Measurements from ENCODE around the gene PLA2G1B. TPM values are rescaled to one million over a fixed set of nuclear protein-coding genes. Genes with fewer than 3 reads are reported as not detected.
A peak's percentile ranks its signal among the peaks of the same experiment; 100 is the strongest.
"Not testable (repeated sequence)": the region's sequence is repeated elsewhere in the genome, so short reads cannot be mapped to it uniquely, and the experiment has no call there.

Gene PLA2G1B
- polyA plus RNA-seq, 4 donors = 0.33 to 0.59 (median 0.46) TPM; not detected in 1

DNA sequence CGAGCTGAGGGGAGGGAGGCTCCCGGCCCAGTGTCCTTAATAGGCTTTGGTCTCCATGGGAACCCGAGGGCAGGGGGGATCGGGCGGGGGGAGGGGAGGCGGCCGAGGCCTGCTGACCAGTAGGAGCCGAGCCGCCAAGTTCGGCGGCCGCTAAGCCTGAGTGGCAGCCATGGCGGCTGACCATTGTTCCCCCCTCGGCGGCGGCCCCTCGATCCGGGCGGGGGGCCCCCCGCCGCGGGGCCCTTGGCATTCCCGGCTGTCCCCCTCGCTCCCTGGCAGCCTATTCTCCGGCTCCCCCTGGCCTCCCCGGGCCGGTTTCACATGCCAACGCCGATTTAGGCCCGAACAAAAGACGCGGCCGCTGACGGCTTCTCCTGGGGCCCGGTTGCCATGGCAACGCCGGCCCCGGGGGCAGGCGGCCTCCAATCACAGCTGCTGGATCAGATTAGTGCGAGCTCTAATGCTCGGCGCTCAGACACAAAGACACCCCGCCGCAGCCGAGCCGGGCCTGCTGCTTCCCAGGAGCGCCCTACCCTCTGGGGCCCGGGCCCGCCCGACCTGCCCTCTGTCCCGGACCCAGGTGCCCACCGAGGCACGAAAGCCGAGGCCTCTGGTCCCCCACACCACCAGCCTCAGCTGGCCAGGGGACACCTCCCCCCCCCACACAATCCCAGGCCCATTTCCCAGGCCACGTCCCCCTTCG lies 34.1 kb upstream of the PLA2G1B start:
- peak; percentile 50 to 84 (median 79) for DNase-seq (ENCODE audit: low read depth in 4 of 4, low spot score in 3 of 4)

DNA sequence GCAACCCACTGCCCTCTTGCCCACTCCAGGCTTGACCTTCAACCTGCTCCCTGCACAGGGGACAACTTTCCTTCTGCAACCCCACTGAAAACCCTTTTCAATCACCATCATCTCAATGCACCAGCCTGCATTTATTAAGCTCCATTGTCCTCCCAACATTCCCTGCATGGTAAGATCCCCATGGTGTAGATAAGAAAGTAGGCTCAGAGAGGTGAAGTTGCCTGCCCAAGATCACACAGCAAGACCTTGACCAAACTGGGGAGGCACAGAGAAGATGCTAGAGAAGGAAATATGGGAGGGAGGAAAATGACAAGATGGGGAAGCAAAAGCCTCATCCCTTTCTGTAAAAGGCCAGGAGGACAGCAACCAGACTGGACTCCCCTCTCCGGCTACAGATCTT lies 31.5 kb upstream of the PLA2G1B start:
- DNase-seq (ENCODE audit: low read depth in 4 of 4, low spot score in 3 of 4) = no peak

- no peak for DNase-seq (ENCODE audit: low read depth in 4 of 4, low spot score in 3 of 4)
Measured at GRCh38 chr12:120358412-120359100, 31.0 kb upstream of the PLA2G1B start.

- no peak for DNase-seq (ENCODE audit: low read depth in 4 of 4, low spot score in 3 of 4)
Measured at GRCh38 chr12:120357104-120357503, 29.5 kb upstream of the PLA2G1B start.

GRCh38 chr12:120356567-120357030 lies 29.0 kb upstream of the PLA2G1B start:
- no peak for DNase-seq (ENCODE audit: low read depth in 4 of 4, low spot score in 3 of 4)

GRCh38 chr12:120353556-120354317 lies 26.2 kb upstream of the PLA2G1B start:
- no peak for DNase-seq (ENCODE audit: low read depth in 4 of 4, low spot score in 3 of 4)

- no peak for DNase-seq (ENCODE audit: low read depth in 4 of 4, low spot score in 3 of 4)
Measured at GRCh38 chr12:120353136-120353535, 25.6 kb upstream of the PLA2G1B start.

DNA sequence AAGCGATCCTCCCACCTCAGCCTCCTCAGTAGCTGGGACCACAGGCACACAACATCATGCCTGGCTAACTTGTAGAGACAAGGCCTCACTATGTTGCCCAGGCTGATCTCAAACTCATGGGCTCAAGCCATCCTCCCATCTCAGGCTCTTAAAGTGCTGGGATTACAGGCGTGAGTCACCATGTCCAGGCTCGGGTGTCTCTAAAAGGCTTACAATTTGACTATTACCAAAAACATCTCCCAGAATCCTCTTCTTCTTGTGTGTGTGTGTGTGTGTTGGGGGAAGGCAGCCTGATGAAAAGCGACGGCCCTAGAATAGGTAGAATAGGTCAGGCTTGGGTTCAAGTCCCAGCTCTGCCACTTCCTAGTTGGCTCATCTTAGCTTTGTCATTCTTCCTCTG lies 24.5 kb upstream of the PLA2G1B start:
- no peak for DNase-seq (ENCODE audit: low read depth in 4 of 4, low spot score in 3 of 4)

DNA sequence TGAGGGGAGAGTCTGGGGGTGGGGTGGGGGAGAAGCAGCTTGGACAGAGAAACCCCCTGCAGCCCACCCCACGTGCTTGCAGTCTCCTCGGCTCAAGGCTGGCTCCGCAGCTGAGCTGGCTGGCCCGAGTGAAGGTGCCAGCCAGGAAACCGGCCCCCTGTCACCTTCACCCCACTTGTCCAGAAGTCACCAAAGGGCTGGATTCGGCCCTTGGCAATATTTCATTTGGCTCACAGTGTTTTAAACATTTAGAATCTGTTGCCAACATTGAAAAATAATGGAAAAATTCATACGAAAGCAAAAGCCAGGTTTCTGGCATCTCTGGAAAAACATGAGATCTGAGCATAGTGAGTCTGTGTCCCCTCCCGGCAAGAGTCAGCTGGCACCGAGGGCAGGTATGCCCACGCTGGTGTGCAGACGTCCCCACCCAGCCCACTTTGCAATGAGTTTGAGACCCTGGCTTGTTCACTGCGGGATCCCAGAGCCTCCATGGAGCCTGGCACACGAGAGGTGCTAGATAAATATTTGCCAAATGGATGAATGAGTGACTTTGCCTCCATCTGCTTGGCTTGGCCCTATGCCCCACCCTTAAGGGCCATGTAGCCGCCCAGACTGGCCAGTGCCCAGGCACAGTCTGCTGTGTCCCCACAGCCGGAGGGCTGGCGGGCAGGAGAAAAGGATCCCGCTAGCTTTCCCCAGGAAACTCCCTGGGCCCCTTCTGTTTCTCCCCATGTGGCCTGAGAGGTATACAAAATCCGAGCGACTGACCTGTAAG lies 23.2 kb upstream of the PLA2G1B start:
- DNase-seq (ENCODE audit: low read depth in 4 of 4, low spot score in 3 of 4) = no peak

DNA sequence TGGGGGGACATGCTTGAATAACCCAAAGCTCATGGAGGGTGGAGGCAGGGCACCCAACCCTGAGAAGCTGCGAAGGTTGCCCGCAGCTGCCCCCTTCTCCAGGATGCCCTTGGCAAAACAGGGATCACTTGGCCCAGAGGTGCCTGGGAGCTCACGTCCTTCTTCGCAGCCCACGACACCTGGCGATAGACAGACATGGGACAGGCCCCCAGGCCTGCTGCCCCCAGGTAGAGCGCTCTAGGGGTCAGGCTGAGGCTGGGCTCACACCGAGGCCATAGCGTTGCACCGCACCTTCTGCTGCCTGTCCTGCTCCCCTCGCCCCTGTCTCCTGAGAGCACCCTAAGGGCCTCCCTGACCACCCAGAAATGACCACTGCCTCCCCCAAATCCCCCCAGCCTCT lies 20.2 kb upstream of the PLA2G1B start:
- DNase-seq (ENCODE audit: low read depth in 4 of 4, low spot score in 3 of 4) = no peak

DNA sequence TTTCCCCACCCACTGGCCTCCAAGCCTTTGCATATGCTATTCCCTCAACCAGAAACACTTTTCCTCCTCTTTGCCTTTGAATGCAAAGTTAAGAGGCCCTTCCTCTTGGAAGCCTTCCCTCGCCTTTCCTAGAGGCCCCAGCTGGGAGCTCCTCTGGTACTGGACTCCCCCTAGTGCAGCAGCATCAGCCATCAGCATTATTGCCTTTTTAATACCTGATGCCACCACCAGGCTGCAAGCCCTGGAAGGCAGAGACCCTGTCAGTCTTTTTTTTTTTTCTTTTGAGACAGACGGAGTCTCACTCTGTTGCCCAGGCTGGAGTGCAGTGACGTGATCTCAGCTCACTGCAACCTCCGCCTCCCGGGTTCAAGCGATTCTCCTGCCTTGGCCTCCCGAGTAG lies 19.1 kb upstream of the PLA2G1B start:
- no peak for DNase-seq (ENCODE audit: low read depth in 4 of 4, low spot score in 3 of 4)

DNA sequence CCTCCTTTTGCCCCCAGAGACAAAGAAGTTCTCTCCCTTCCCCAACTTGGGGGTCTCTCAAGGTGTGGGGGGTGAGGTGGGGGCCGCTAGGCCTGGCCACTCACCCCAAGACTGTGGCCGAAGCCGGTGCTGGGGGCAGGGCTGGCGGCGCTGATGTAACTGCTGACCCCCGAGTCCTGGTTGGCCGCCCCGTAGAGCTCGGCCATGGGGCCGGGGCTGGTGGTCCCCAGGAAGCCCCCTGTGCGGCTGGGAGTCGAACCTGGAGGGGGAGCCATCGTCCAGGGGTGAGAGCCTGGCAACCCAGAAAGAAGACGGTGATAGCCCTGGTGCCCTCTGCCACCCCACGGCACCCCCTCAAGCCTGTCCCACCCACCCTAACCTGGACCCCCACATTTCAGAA lies 18.5 kb upstream of the PLA2G1B start:
- DNase-seq (ENCODE audit: low read depth in 4 of 4, low spot score in 3 of 4) = no peak

- DNase-seq (ENCODE audit: low read depth in 4 of 4, low spot score in 3 of 4) = no peak
Measured at GRCh38 chr12:120343692-120344091, 16.1 kb upstream of the PLA2G1B start.

DNA sequence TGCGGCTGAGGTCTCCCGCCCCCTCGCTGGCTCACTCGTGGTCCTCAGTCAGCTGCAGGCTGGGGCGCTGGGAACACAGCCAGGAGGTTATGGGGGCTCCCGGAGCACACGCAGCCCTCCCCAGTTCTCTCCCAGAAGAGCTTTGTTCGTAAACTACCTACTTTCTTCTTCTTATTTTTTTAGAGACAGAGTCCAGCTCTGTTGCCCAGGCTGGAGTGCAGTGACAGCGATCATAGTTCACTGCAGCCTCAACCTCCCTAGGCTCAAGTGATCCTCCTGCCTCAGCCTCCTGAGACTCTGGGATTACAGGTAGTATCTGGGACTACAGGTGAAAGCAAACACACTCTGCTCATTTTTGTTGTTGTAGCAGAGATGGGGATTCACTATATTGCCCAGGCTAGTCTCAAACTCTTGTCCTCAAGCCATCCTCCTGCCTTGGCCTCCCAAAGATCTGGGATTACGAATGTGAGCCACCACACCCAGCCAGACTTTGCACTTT lies 15.5 kb upstream of the PLA2G1B start:
- DNase-seq (ENCODE audit: low read depth in 4 of 4, low spot score in 3 of 4) = no peak

DNA sequence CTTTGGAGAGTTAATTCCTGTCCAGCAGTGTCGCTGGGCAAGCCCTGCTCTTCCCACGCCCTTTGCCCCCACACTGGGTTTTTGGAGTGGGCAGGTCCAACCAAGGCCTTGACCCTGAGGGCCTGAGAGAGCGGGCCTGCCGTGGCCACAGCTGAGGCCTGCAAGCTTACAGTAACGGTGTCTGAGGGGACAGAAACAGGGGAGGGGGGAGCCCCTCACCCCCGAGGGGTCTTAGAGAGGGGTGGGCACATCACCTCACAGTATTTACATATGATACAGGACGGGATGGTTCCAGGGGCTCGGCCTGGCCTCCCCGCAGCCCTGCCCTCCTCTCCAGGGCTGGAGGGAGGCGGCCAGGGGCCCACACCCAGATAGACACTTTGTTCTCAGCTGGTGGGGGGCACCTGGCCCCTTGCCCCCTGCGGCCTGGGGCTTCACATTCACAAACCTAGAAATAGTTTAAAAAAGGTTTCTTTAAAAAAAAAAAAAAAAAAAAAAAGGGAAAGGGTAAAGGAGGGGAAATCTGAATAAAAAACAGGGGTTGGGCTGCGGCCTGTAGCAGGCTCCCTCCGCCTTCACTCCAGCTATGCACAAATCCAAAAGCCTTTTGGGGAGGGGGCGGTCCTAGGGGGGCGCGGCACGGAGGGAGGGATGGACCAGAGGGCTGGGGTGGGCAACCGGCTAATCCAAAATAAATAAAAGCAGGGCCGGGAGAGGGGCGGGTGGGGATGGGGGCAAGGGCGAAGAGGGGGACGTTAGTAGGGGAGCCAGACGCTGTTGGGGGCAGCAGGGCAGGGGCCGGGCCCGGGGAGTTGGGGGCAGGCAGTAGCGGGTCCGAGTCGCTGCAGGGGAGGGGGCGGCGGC lies 14.8 kb upstream of the PLA2G1B start:
- DNase-seq (ENCODE audit: low read depth in 4 of 4, low spot score in 3 of 4) = no peak

DNA sequence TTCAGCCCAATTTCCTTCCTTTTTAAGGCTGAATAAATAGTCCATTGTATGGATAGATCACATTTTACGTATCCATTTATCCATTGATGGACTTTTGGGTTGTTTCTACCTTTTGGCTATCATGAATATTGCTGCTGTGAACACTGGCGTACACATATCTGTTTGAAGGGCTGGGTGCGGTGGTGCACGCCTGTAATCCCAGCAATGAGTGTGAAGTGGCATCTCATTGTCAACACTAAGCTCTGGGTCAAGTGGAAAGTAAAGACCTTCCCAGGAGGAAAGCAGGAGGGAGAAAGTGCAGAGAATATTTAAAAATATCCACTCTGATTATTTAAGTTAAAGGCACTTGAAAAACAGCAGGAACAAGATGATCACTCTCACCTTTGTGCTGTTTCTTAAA lies 11.7 kb upstream of the PLA2G1B start:
- no peak for DNase-seq (ENCODE audit: low read depth in 4 of 4, low spot score in 3 of 4)

DNA sequence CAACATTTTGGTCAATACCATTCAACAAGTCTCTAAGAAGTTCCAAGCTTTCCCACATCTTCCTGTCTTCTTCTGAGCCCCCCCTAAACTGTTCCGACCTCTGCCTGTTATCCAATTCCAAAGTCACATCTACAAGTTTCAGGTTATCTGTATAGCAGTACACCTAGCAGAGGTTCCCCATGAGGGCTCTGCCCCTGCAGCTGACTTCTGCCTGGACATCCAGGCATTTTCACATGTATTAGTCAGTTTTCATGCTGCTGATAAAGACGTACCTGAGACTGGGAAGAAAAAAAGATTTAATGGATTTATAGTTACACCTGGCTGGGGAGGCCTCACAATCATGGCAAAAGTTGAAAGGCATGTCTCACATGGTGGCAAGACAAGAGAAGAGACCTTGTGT lies 10.2 kb upstream of the PLA2G1B start:
- no peak for DNase-seq (ENCODE audit: low read depth in 4 of 4, low spot score in 3 of 4)

GRCh38 chr12:120336392-120336791 lies 8.8 kb upstream of the PLA2G1B start:
- DNase-seq (ENCODE audit: low read depth in 4 of 4, low spot score in 3 of 4) = not testable (repeated sequence)

- peak in 1 of 4 donors; percentile 25 for DNase-seq (ENCODE audit: low read depth in 4 of 4, low spot score in 3 of 4)
Measured at GRCh38 chr12:120335447-120335846, 7.9 kb upstream of the PLA2G1B start.

GRCh38 chr12:120332523-120332922 lies 4.9 kb upstream of the PLA2G1B start:
- no peak for DNase-seq (ENCODE audit: low read depth in 4 of 4, low spot score in 3 of 4)
